ENCODE data around the gene ADIPOR2.

DNA sequence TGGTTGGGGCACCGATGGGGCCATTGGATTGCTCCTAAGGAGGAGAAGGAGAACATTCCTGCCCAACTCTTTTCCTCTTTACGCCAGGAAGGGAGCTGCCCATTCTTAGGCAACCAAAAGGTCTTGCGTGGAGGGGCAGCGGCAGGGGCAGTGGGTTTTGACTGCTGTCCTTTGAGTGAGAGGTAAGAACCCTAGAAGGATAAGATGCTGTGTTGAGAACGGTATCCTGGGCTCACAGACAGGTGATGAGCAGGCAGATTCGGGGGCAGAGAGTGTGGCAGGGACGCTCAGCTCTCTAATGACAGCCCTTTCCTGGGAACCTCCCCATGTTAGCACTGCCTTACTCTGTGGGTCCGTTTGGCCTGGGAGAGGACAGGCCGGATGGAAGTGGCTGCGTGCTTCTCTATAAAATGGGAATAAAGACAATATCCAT is 142.7 kb downstream of the ADIPOR2 start:
- TF ChIP-seq NFIC (IDR thresholded peaks at IDR 0.05) = no peak
- TF ChIP-seq CREB1 (IDR thresholded peaks at IDR 0.05; ENCODE audit: low read depth) = no peak
- TF ChIP-seq EP300 (IDR thresholded peaks at IDR 0.05; ENCODE audit: borderline replicate concordance) = no peak
- TF ChIP-seq TAF1 (IDR thresholded peaks at IDR 0.05; ENCODE audit: low read depth) = no peak
- TF ChIP-seq, protein P1, sequence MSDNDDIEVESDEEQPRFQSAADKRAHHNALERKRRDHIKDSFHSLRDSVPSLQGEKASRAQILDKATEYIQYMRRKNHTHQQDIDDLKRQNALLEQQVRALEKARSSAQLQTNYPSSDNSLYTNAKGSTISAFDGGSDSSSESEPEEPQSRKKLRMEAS (IDR thresholded peaks at IDR 0.05) = no peak
